Right lobe of liver (tissue), 6 donors: Measurements from ENCODE around the gene CAB39L. TPM values are rescaled to one million over a fixed set of nuclear protein-coding genes. Genes with fewer than 3 reads are reported as not detected.

ENCODE experiments used
- ATAC-seq, 4 donors: fragments of 200-7000 bp; cut with Tn5 transposase; one replicate each; pipeline ENCODE4 v1.9.1; 2020; ENCODE audit warnings: mild to moderate bottlenecking in 4 of 4, moderate library complexity in 4 of 4
- DNase-seq, 3 donors: peaks; one replicate each; pipeline ENCODE4 v3.0.0-alpha.2; 2020
- H3K27ac ChIP-seq, 3 donors: fragments of 200-600 bp; one replicate each; pipeline ENCODE4 v1.8.0; 2022
- H3K27me3 ChIP-seq, 2 donors: fragments of 200-600 bp; one replicate each; pipeline ENCODE4 v1.8.0; 2022
- H3K36me3 ChIP-seq, 4 donors: fragments of 200-600 bp; sonication (generic) in 1 of 4; one replicate each; pipeline versions ENCODE4 v1.5.1 to v1.8.0; 2017 to 2022; ENCODE audit warnings: control low read depth in 1 of 4
- H3K4me1 ChIP-seq, 4 donors: fragments of 200-600 bp; sonication (generic) in 1 of 4; one replicate each; pipeline versions ENCODE4 v1.5.1 to v1.8.0; 2017 to 2022; ENCODE audit warnings: control low read depth in 1 of 4
- H3K4me3 ChIP-seq, 3 donors: fragments of 200-600 bp; one replicate each; pipeline ENCODE4 v1.8.0; 2022
- H3K9me3 ChIP-seq, 4 donors: fragments of 200-600 bp; sonication (generic) in 1 of 4; one replicate each; pipeline versions ENCODE4 v1.5.1 to v1.8.0; 2017 to 2022; ENCODE audit warnings: control low read depth in 1 of 4
- POLR2A ChIP-seq: fragments of 450-650 bp; IDR thresholded peaks from one replicate; pipeline ENCODE4 v1.6.1; 2017; ENCODE audit warnings: antibody characterized with exemption, mild to moderate bottlenecking
- WGBS: methylation state at CpG from one replicate; pipeline ENCODE4 v1.1.6; 2018; ENCODE audit warnings: low coverage, low lambda C conversion rate; ENCODE audit not compliant: insufficient coverage; ENCODE audit errors: missing lambda C conversion rate; 5-methylcytosine and 5-hydroxymethylcytosine counted together
- intact Hi-C, 2 donors: fragments of 100-400 bp; cut with DNase I; formaldehyde crosslinking; loops; one replicate each; pipeline versions ENCODE4 v1.11.2 to v1.14.1; 2022
- total RNA-seq, 6 experiments: library from RNA; depleted of rRNA in 2 of 6; stranded (reverse); fragments of >200 nt in 2 of 6; fragmentation: NEBNext Ultra II Directional in 3 of 6; extraction: Animal tissue kit (Norgen Biotek cat#: 25700) in 3 of 6; gene quantifications; one replicate each; pipeline versions ENCODE4 v1.1.0 to v1.2.4, GENCODE V29; 2016 to 2023
- TF ChIP-seq, protein P1 (sequence below), 4 donors: fragments of 200-600 bp in 3 of 4; fragments of 450-650 bp in 1 of 4; IDR thresholded peaks; one replicate each; pipeline versions ENCODE4 v1.5.1 to v1.8.0; 2016 to 2022; ENCODE audit warnings: antibody characterized with exemption in 4 of 4, mild to moderate bottlenecking in 2 of 4
- donor health status: DM: no; HTN: yes; CAD: no.
- donor health status: DM: no; HTN: no; CAD: no.
- donor health status: DM: no; HTN: no; CAD: no.
- donor health status: DM: no; HTN: yes; CAD: no.
- donor health status: DM: no; HTN: yes; CAD: no.

CAB39L gene
- total RNA-seq, 6 experiments from 2014 or later: 1.9 to 4.1 (median 2.8) TPM

DNA sequence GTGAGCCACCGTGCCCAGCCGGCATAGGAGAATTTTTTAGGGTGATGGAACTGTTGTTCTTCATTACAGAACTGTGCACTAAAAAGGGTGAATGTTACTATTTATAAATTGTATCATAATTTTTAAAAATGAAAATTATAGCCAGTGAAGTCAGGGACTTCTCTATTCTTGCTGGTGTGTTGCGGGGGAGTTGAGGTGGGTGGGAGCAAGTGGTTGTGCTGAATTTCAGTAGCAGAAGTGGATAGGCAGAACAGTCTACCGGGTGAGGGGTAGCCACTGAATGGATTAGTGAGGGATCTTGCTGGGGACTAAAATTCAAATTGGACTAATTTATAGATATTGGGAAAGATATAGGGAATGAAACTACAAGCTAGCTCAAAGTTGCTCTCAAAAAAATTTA, 74.0 kb downstream of the CAB39L start:
- intact Hi-C loops: no loop called here
- no peak for TF ChIP-seq POLR2A
- TF ChIP-seq, protein P1, sequence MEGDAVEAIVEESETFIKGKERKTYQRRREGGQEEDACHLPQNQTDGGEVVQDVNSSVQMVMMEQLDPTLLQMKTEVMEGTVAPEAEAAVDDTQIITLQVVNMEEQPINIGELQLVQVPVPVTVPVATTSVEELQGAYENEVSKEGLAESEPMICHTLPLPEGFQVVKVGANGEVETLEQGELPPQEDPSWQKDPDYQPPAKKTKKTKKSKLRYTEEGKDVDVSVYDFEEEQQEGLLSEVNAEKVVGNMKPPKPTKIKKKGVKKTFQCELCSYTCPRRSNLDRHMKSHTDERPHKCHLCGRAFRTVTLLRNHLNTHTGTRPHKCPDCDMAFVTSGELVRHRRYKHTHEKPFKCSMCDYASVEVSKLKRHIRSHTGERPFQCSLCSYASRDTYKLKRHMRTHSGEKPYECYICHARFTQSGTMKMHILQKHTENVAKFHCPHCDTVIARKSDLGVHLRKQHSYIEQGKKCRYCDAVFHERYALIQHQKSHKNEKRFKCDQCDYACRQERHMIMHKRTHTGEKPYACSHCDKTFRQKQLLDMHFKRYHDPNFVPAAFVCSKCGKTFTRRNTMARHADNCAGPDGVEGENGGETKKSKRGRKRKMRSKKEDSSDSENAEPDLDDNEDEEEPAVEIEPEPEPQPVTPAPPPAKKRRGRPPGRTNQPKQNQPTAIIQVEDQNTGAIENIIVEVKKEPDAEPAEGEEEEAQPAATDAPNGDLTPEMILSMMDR (IDR thresholded peaks at IDR 0.05): no peak
- ATAC-seq (no peak), DNase-seq (no peak)
- Histone ChIP-seq H3K36me3 (no peaks in the 10 kb centered on the region), H3K27me3 (no peaks in the 10 kb centered on the region), H3K9me3 (no peaks in the 10 kb centered on the region), H3K4me3 (no peak overlapping the region), H3K27ac (no peak overlapping the region), H3K4me1 (no peaks in the 10 kb centered on the region)
- 90% methylated on average over 4 of the region's 4 CpGs for WGBS

- H3K9me3 ChIP-seq: peaks cover 0 to 5% (median 0%) of the 10 kb centered on the region in 4 donors
- no peak overlapping the region for H3K4me3 ChIP-seq
- no peak for TF ChIP-seq POLR2A
- TF ChIP-seq, protein P1 (IDR thresholded peaks at IDR 0.05): no peak
- no peak overlapping the region for H3K27ac ChIP-seq
- WGBS: 55% methylated on average over 2 of the region's 2 CpGs
- no peaks in the 10 kb centered on the region for H3K4me1 ChIP-seq
- H3K27me3 ChIP-seq: no peaks in the 10 kb centered on the region
- no peak for DNase-seq
- intact Hi-C loops: no loop called here
- ATAC-seq: no peak
- no peaks in the 10 kb centered on the region for H3K36me3 ChIP-seq
Measured at GRCh38 chr13:49368688-49369087, 75.2 kb downstream of the CAB39L start.

DNA sequence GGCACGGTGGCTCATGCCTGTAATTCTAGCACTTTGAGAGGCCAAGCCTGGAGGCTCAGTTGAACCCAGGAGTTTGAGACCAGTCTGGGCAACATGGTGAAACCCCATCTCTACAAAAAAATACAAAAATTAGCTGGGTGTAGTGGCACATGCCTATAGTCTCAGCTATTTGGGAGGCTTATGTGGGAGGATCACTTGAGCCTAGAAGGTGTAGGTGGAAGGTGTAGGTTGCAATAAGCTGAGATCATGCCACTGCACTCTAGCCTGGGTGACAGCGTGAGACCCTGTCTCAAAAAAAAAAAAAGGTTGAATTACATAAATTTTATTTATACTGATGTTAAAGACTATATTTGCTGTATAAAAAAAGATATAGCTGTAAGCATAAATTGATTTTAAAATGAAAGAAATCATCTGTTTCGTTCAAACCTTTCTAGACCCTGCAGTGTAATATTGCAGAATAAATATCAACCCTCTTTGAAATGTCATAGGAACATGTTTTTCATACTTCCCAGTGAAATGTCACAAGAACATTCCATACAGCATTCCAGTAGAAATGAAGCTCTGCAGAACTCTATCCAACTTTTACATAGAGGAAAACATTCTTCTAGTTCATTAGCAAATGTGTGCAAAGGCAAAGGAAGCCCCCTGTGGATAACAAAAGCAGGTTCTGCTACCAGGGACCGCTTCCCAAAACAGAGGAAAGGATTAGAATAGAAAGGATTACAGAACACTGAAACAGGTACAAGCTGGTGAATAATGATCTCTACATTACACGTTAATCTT, 76.0 kb downstream of the CAB39L start:
- H3K27ac ChIP-seq: peak overlapping the region in 1 of 3 donors; percentile 9
- ATAC-seq: no peak
- no peaks in the 10 kb centered on the region for H3K4me1 ChIP-seq
- DNase-seq: no peak
- no peaks in the 10 kb centered on the region for H3K27me3 ChIP-seq
- no peaks in the 10 kb centered on the region for H3K36me3 ChIP-seq
- H3K4me3 ChIP-seq: no peak overlapping the region
- peaks cover 0 to 5% (median 0%) of the 10 kb centered on the region in 4 donors for H3K9me3 ChIP-seq
- intact Hi-C loops: no loop called here
- TF ChIP-seq, protein P1 (IDR thresholded peaks at IDR 0.05): no peak
- no peak for TF ChIP-seq POLR2A
- WGBS: 62% methylated on average over 5 of the region's 5 CpGs

DNA sequence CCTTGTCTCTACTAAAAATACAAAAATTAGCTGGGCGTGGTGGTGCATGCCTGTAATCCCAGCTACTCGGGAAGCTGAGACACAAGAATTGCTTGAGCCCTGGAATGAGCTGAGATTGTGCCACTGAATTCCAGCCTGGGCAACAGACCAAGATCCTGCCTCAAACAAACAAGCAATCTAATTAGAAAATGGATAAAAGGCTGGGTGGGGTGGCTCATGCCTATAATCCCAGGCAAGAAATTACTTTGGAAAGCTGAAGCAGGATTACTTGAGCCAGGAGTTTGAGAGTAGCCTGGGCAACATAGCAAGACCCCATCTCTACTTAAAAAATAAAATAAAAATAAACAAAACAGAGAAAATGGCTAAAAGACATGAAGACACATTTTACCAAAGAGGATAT, 77.0 kb downstream of the CAB39L start:
- Histone ChIP-seq H3K9me3 (peaks cover 0 to 5% (median 0%) of the 10 kb centered on the region in 4 donors), H3K27me3 (no peaks in the 10 kb centered on the region), H3K27ac (no peak overlapping the region), H3K4me1 (no peaks in the 10 kb centered on the region), H3K4me3 (no peak overlapping the region), H3K36me3 (no peaks in the 10 kb centered on the region)
- no peak for TF ChIP-seq POLR2A
- TF ChIP-seq, protein P1 (IDR thresholded peaks at IDR 0.05): no peak
- ATAC-seq: no peak
- 54% methylated on average over 2 of the region's 2 CpGs for WGBS
- intact Hi-C loops: no loop called here
- no peak for DNase-seq
